Upper lobe of left lung (tissue), 4 donors: Measurements from ENCODE around the gene JAG2.

Experiments used
- POLR2A ChIP-seq, 4 donors: fragments of 450-650 bp; IDR thresholded peaks; one replicate each; pipeline ENCODE4 v1.5.1; 2016 to 2017; ENCODE audit warnings: antibody characterized with exemption in 4 of 4, mild to moderate bottlenecking in 2 of 4
- TF ChIP-seq, protein P1 (sequence below), 6 experiments: fragments of 450-650 bp in 4 of 6; fragments of 200-600 bp in 2 of 6; sonication (generic) in 2 of 6; IDR thresholded peaks; one replicate each; pipeline ENCODE4 v1.5.1; 2016 to 2019; ENCODE audit warnings: antibody characterized with exemption in 6 of 6

GRCh38 chr14:105209646-105210045 is 41.1 kb upstream of the JAG2 start:
- TF ChIP-seq, protein P1, sequence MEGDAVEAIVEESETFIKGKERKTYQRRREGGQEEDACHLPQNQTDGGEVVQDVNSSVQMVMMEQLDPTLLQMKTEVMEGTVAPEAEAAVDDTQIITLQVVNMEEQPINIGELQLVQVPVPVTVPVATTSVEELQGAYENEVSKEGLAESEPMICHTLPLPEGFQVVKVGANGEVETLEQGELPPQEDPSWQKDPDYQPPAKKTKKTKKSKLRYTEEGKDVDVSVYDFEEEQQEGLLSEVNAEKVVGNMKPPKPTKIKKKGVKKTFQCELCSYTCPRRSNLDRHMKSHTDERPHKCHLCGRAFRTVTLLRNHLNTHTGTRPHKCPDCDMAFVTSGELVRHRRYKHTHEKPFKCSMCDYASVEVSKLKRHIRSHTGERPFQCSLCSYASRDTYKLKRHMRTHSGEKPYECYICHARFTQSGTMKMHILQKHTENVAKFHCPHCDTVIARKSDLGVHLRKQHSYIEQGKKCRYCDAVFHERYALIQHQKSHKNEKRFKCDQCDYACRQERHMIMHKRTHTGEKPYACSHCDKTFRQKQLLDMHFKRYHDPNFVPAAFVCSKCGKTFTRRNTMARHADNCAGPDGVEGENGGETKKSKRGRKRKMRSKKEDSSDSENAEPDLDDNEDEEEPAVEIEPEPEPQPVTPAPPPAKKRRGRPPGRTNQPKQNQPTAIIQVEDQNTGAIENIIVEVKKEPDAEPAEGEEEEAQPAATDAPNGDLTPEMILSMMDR (IDR thresholded peaks at IDR 0.05): no peak
- TF ChIP-seq POLR2A (IDR thresholded peaks at IDR 0.05): no peak
